ENCODE results near the gene KCNK4.
"Not testable (repeated sequence)": the region's sequence is repeated elsewhere in the genome, so short reads cannot be mapped to it uniquely, and the experiment has no call there.

KCNK4 gene

DNA sequence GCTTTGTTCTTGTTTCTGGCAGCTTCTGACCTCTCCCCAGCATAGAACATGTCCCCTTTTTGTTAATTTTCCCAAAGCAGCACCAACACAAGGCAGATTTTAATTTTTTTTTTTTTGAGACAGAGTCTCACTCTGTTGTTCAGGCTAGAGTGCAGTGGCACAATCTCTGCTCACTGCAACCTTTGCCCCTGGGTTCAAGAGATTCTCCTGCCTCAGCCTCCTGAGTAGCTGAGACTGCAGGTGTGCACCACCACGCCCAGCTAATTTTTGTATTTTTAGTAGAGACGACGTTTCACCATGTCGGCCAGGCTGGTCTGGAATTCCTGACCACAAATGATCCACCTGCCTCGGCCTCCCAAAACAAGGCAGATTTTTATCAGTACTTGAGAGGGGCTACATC lies 16.7 kb downstream of the KCNK4 start:
- DNase-seq; H3K4me3 ChIP-seq (ENCODE audit: control insufficient read depth in 1 of 7, extremely low read depth in 1 of 7, insufficient read depth in 4 of 7, low read depth in 2 of 7, low read length in 6 of 7); H3K27me3 ChIP-seq (replicated peaks in 2 of 5; ENCODE audit: control insufficient read depth in 4 of 5, insufficient read depth in 5 of 5, low read length in 4 of 5); POLR2A ChIA-PET; H3K9me3 ChIP-seq (ENCODE audit: control extremely low read depth in 1 of 5, control insufficient read depth in 4 of 5, insufficient read depth in 2 of 5, low read depth in 1 of 5, low read length in 4 of 5); H3K27ac ChIP-seq (ENCODE audit: insufficient read depth in 1 of 2, low read depth in 1 of 2, low read length in 2 of 2, poor library complexity in 1 of 2, severe bottlenecking in 2 of 2): not testable (repeated sequence)
- 98% methylated on average over 5 of the region's 5 CpGs for WGBS (ENCODE audit: insufficient coverage)
- peaks cover 7 to 26% (median 24%) of the 10 kb centered on the region in 4 experiments for H3K4me1 ChIP-seq (ENCODE audit: control extremely low read depth in 1 of 4, control insufficient read depth in 4 of 4, insufficient read depth in 4 of 4, low read length in 3 of 4)
- CTCF ChIA-PET = interaction anchor here (1.1 to 2.7 kb wide), 4 partner anchors 9 to 38 kb away, joined by 4 to 14 read pairs (median 8); partner anchors contain the start of genes PRDX5 and TRMT112
- peaks cover 0 to 17% (median 5%) of the 10 kb centered on the region in 4 experiments for H3K36me3 ChIP-seq (ENCODE audit: control insufficient read depth in 4 of 4, insufficient read depth in 4 of 4, low read length in 3 of 4)

GRCh38 chr11:64312947-64313346 lies 21.8 kb downstream of the KCNK4 start:
- Histone ChIP-seq H3K4me3 (ENCODE audit: control insufficient read depth in 1 of 7, extremely low read depth in 1 of 7, insufficient read depth in 4 of 7, low read depth in 2 of 7, low read length in 6 of 7) (no peak overlapping the region), H3K27me3 (replicated peaks in 2 of 5; ENCODE audit: control insufficient read depth in 4 of 5, insufficient read depth in 5 of 5, low read length in 4 of 5) (no peaks in the 10 kb centered on the region), H3K9me3 (ENCODE audit: control extremely low read depth in 1 of 5, control insufficient read depth in 4 of 5, insufficient read depth in 2 of 5, low read depth in 1 of 5, low read length in 4 of 5) (no peaks in the 10 kb centered on the region), H3K27ac (ENCODE audit: insufficient read depth in 1 of 2, low read depth in 1 of 2, low read length in 2 of 2, poor library complexity in 1 of 2, severe bottlenecking in 2 of 2) (no peak overlapping the region), H3K4me1 (ENCODE audit: control extremely low read depth in 1 of 4, control insufficient read depth in 4 of 4, insufficient read depth in 4 of 4, low read length in 3 of 4) (peaks cover 0 to 18% (median 14%) of the 10 kb centered on the region in 4 experiments), H3K36me3 (ENCODE audit: control insufficient read depth in 4 of 4, insufficient read depth in 4 of 4, low read length in 3 of 4) (peaks cover 13 to 46% (median 19%) of the 10 kb centered on the region in 4 experiments)
- 98% methylated on average over 10 of the region's 10 CpGs for WGBS (ENCODE audit: insufficient coverage)
- no peak for DNase-seq
- ChIA-PET CTCF (interaction anchor here (0.9 to 8.7 kb wide), 3 partner anchors 19 to 40 kb away, joined by 3 to 133 read pairs (median 4); no protein-coding TSS in a partner anchor), POLR2A (no interaction called here)

GRCh38 chr11:64313491-64314145 lies 22.5 kb downstream of the KCNK4 start:
- no peak overlapping the region for H3K27ac ChIP-seq (ENCODE audit: insufficient read depth in 1 of 2, low read depth in 1 of 2, low read length in 2 of 2, poor library complexity in 1 of 2, severe bottlenecking in 2 of 2)
- POLR2A ChIA-PET = no interaction called here
- peaks cover 13 to 46% (median 19%) of the 10 kb centered on the region in 4 experiments for H3K36me3 ChIP-seq (ENCODE audit: control insufficient read depth in 4 of 4, insufficient read depth in 4 of 4, low read length in 3 of 4)
- no peaks in the 10 kb centered on the region for H3K9me3 ChIP-seq (ENCODE audit: control extremely low read depth in 1 of 5, control insufficient read depth in 4 of 5, insufficient read depth in 2 of 5, low read depth in 1 of 5, low read length in 4 of 5)
- H3K4me1 ChIP-seq (ENCODE audit: control extremely low read depth in 1 of 4, control insufficient read depth in 4 of 4, insufficient read depth in 4 of 4, low read length in 3 of 4) = peaks cover 0 to 18% (median 18%) of the 10 kb centered on the region in 4 experiments
- no peak overlapping the region for H3K4me3 ChIP-seq (ENCODE audit: control insufficient read depth in 1 of 7, extremely low read depth in 1 of 7, insufficient read depth in 4 of 7, low read depth in 2 of 7, low read length in 6 of 7)
- no peaks in the 10 kb centered on the region for H3K27me3 ChIP-seq (replicated peaks in 2 of 5; ENCODE audit: control insufficient read depth in 4 of 5, insufficient read depth in 5 of 5, low read length in 4 of 5)
- DNase-seq = no peak
- 98% methylated on average over 9 of the region's 18 CpGs for WGBS (ENCODE audit: insufficient coverage)
- CTCF ChIA-PET = interaction anchor here (1.0 to 8.7 kb wide), 3 partner anchors 19 to 44 kb away, joined by 3 to 133 read pairs (median 4); no protein-coding TSS in a partner anchor

DNA sequence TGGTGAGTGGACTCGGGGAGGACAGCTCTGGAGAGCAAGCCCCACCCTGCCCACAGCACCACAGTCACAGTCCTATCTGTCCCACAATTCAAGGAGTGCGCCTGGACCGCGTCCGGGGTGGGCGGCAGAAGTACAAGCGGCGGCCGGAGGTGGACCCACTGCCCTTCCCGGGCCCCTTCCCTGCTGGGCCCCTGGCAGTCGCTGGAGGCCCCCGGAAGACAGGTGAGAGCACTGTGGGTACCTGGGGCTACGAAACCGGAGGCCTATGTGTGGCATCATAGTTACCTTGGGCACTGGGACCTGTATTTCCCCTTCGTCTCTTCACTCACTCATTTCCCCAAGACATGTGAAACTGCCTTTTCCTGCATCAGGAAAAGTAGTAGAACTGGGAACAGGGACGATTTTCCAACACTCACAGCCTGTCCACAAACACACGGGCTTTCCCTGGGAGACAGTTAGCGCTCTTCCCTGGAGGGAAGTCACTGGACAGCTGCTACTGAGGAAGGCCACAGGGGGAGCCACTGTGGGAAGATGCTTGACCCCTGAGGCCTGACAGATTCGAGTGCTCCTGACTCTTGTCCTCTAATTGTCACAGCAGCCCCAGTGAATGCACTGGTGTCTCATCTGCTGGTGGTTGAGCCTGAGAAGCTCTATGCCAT lies 23.2 kb downstream of the KCNK4 start:
- Histone ChIP-seq H3K27me3 (replicated peaks in 2 of 5; ENCODE audit: control insufficient read depth in 4 of 5, insufficient read depth in 5 of 5, low read length in 4 of 5) (no peaks in the 10 kb centered on the region), H3K4me1 (ENCODE audit: control extremely low read depth in 1 of 4, control insufficient read depth in 4 of 4, insufficient read depth in 4 of 4, low read length in 3 of 4) (peaks cover 0 to 24% (median 23%) of the 10 kb centered on the region in 4 experiments), H3K9me3 (ENCODE audit: control extremely low read depth in 1 of 5, control insufficient read depth in 4 of 5, insufficient read depth in 2 of 5, low read depth in 1 of 5, low read length in 4 of 5) (no peaks in the 10 kb centered on the region), H3K27ac (ENCODE audit: insufficient read depth in 1 of 2, low read depth in 1 of 2, low read length in 2 of 2, poor library complexity in 1 of 2, severe bottlenecking in 2 of 2) (no peak overlapping the region), H3K36me3 (ENCODE audit: control insufficient read depth in 4 of 4, insufficient read depth in 4 of 4, low read length in 3 of 4) (peaks cover 13 to 46% (median 19%) of the 10 kb centered on the region in 4 experiments), H3K4me3 (ENCODE audit: control insufficient read depth in 1 of 7, extremely low read depth in 1 of 7, insufficient read depth in 4 of 7, low read depth in 2 of 7, low read length in 6 of 7) (no peak overlapping the region)
- 97% methylated on average over 15 of the region's 19 CpGs for WGBS (ENCODE audit: insufficient coverage)
- ChIA-PET POLR2A (no interaction called here), CTCF (interaction anchor here (0.9 to 8.7 kb wide), 4 partner anchors 18 to 43 kb away, joined by 3 to 133 read pairs (median 4); no protein-coding TSS in a partner anchor)
- no peak for DNase-seq

- no peaks in the 10 kb centered on the region for H3K9me3 ChIP-seq (ENCODE audit: control extremely low read depth in 1 of 5, control insufficient read depth in 4 of 5, insufficient read depth in 2 of 5, low read depth in 1 of 5, low read length in 4 of 5)
- H3K27ac ChIP-seq (ENCODE audit: insufficient read depth in 1 of 2, low read depth in 1 of 2, low read length in 2 of 2, poor library complexity in 1 of 2, severe bottlenecking in 2 of 2) = no peak overlapping the region
- peaks cover 0 to 28% (median 27%) of the 10 kb centered on the region in 4 experiments for H3K4me1 ChIP-seq (ENCODE audit: control extremely low read depth in 1 of 4, control insufficient read depth in 4 of 4, insufficient read depth in 4 of 4, low read length in 3 of 4)
- over 99% methylated on average over 22 of the region's 24 CpGs for WGBS (ENCODE audit: insufficient coverage)
- no peaks in the 10 kb centered on the region for H3K27me3 ChIP-seq (replicated peaks in 2 of 5; ENCODE audit: control insufficient read depth in 4 of 5, insufficient read depth in 5 of 5, low read length in 4 of 5)
- DNase-seq = no peak
- ChIA-PET POLR2A (no interaction called here), CTCF (interaction anchor here (0.9 to 8.7 kb wide), 3 partner anchors 17 to 40 kb away, joined by 3 to 133 read pairs (median 52); no protein-coding TSS in a partner anchor)
- peaks cover 13 to 46% (median 19%) of the 10 kb centered on the region in 4 experiments for H3K36me3 ChIP-seq (ENCODE audit: control insufficient read depth in 4 of 4, insufficient read depth in 4 of 4, low read length in 3 of 4)
- H3K4me3 ChIP-seq (ENCODE audit: control insufficient read depth in 1 of 7, extremely low read depth in 1 of 7, insufficient read depth in 4 of 7, low read depth in 2 of 7, low read length in 6 of 7) = no peak overlapping the region
Measured at GRCh38 chr11:64314805-64315561, 23.9 kb downstream of the KCNK4 start.

DNA sequence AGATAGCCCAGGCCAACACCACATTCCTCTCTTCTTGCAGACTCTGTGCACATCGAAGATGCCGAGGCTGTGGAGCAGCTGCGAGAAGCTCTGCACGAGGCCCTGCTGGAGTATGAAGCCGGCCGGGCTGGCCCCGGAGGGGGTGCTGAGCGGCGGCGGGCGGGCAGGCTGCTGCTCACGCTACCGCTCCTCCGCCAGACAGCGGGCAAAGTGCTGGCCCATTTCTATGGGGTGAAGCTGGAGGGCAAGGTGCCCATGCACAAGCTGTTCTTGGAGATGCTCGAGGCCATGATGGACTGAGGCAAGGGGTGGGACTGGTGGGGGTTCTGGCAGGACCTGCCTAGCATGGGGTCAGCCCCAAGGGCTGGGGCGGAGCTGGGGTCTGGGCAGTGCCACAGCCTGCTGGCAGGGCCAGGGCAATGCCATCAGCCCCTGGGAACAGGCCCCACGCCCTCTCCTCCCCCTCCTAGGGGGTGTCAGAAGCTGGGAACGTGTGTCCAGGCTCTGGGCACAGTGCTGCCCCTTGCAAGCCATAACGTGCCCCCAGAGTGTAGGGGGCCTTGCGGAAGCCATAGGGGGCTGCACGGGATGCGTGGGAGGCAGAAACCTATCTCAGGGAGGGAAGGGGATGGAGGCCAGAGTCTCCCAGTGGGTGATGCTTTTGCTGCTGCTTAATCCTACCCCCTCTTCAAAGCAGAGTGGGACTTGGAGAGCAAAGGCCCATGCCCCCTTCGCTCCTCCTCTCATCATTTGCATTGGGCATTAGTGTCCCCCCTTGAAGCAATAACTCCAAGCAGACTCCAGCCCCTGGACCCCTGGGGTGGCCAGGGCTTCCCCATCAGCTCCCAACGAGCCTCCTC lies 24.8 kb downstream of the KCNK4 start:
- H3K27me3 ChIP-seq (replicated peaks in 2 of 5; ENCODE audit: control insufficient read depth in 4 of 5, insufficient read depth in 5 of 5, low read length in 4 of 5); H3K9me3 ChIP-seq (ENCODE audit: control extremely low read depth in 1 of 5, control insufficient read depth in 4 of 5, insufficient read depth in 2 of 5, low read depth in 1 of 5, low read length in 4 of 5); DNase-seq: not testable (repeated sequence)
- peak overlapping the region in 1 of 7 experiments; percentile 91 for H3K4me3 ChIP-seq (ENCODE audit: control insufficient read depth in 1 of 7, extremely low read depth in 1 of 7, insufficient read depth in 4 of 7, low read depth in 2 of 7, low read length in 6 of 7)
- 91% methylated on average over 14 of the region's 25 CpGs for WGBS (ENCODE audit: insufficient coverage)
- ChIA-PET CTCF (interaction anchor here (0.7 to 8.7 kb wide), 11 partner anchors 9 to 338 kb away, joined by 3 to 133 read pairs (median 4); partner anchors contain the start of genes BAD, FERMT3 and RPS6KA4), POLR2A (interaction anchor here (2.1 kb wide), 1 partner anchor 44 kb away, joined by 6 read pairs; the partner anchor contains the start of gene RPS6KA4)
- peaks cover 0 to 28% (median 27%) of the 10 kb centered on the region in 4 experiments for H3K4me1 ChIP-seq (ENCODE audit: control extremely low read depth in 1 of 4, control insufficient read depth in 4 of 4, insufficient read depth in 4 of 4, low read length in 3 of 4)
- H3K27ac ChIP-seq (ENCODE audit: insufficient read depth in 1 of 2, low read depth in 1 of 2, low read length in 2 of 2, poor library complexity in 1 of 2, severe bottlenecking in 2 of 2) = peak overlapping the region in 1 of 2 experiments; percentile 95
- H3K36me3 ChIP-seq (ENCODE audit: control insufficient read depth in 4 of 4, insufficient read depth in 4 of 4, low read length in 3 of 4) = peaks cover 13 to 51% (median 23%) of the 10 kb centered on the region in 4 experiments
